HL-60/S4 (cell line): ENCODE measurements around the gene SATB2.

Experiments
- in situ Hi-C: fragments of 300-500 bp; cut with MboI; formaldehyde crosslinking; loops from 2 replicates; pipeline ENCODE4 v1.14.3; 2022; ENCODE audit warnings: low sequenced_read_pairs

The SATB2 gene

DNA sequence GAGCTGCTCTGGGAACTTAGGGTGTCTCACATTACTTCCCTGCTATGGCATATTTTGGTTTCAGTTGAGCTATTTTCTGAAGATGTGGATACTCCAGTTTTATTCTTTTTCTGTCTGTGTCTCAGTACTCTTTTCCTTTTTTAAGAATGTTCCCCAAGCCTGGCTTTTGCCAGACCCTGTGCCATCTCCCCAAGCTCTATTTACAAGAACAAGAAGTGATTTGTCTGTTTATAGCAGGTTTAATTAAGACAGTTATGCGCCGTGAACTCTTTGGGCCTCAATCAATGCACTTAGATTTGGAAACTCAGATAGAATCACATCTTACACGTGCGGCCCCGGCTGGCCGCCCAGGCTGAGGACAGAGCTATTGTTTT, 8.9 kb upstream of the SATB2 start:
- in situ Hi-C loops = no loop called here

GRCh38 chr2:199465988-199466691, 8.4 kb upstream of the SATB2 start:
- in situ Hi-C loops = no loop called here

- in situ Hi-C loops = no loop called here
These were observed 7.7 kb upstream of the SATB2 start for GRCh38 chr2:199465390-199465789.

GRCh38 chr2:199464606-199465352, 7.0 kb upstream of the SATB2 start:
- in situ Hi-C loops = no loop called here

- in situ Hi-C loops = no loop called here
These were observed 6.2 kb upstream of the SATB2 start for GRCh38 chr2:199463708-199464605.

GRCh38 chr2:199462956-199463692, 5.4 kb upstream of the SATB2 start:
- in situ Hi-C loops = no loop called here

- in situ Hi-C loops = no loop called here
These were observed 4.7 kb upstream of the SATB2 start for GRCh38 chr2:199462347-199462955.

DNA sequence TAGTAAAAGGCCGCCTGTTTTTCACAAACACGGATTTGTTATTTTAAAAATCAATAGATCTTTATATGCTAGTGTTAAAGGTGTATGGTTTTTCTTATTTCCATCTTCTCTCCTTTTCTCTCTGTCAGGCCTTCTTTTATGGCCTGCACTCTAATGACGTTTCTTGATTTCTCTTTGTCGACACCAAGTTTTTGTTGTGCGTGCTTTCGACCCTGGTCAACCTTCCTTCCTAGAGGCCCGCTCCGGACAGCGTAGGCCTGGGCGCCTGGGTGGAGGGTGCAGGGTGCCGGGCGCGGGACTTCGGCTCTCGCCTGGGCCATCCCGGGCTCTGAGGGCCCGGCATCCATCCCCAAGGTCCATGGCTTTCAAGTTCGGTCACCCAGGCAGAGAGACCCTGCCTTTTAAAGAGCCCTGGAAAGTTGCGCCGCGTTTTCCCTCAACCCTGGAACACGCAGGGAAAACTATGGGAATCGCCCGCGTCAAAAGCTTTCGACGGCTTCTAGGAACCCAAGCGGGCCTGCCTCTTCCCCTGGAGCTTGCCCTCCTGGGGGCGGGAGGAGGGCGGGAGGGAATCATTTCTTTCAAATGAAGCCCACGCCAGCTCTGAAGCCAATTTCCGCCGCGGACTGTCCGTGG, 4.1 kb upstream of the SATB2 start:
- in situ Hi-C loops = no loop called here

DNA sequence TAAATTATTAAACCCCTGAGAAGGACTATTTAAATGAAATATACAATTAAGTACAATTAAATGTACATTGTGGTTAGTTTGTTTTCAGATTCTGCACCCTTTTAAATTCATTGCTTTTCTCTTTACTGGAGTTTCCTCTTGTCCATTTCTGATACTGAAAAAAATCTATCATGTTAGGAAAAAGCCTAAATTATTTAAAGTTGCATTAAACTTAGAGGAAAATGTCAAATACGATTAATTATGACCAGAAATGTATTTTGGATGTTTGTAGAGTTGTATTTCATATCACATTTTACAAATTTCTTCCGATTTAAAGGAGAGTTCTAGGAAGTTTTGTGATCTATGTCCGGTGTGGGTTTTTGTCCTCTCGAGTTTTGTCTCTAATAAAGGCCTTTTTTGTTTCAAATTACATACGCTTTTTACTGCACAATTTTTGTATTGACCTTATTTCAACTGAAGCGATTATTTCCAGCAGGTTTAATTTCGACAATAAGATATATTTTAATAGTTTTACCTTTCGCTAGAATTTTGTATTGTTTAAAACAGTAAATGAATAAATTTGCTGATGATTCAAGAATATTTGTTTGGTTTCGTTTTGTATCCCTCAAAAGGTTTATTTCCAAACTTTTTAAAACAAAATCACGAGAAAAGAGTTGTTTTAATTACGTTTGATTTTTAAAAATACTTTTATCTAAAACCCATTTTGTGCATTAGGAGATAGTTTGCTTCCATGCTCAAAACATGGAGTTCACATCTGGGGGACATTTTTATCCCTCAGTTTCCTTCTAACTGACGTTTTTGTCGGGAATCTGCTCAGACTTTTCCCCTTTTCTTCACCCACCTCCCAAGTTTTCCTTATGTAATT, 3.3 kb upstream of the SATB2 start:
- in situ Hi-C loops = no loop called here

DNA sequence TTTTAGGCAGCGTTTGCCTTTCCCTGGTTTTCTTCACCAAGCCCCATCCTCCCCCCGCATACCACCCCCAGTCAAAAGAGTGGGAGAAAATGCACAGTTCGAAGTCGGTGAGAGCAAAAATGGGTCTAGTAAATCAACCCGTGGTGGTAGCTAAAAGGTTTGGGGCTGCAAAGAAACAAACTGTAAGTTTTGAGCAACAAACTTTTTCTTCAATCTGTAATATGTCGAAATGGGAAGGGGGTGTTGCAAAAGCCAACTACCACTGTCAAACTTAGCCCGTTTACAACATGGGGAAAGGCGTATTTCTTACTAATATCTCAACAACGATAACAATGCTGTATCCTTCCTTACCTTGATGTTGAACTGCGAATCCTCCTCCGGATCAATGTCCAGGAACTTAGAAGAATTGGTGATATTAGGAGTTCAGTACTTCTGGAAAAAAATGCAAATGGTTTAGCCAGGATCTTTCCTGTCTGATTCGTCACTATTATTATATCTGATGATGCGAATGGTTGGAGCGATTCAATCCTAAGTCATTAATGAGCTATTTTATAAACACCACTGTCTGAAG, 2.4 kb upstream of the SATB2 start:
- in situ Hi-C loops = no loop called here

DNA sequence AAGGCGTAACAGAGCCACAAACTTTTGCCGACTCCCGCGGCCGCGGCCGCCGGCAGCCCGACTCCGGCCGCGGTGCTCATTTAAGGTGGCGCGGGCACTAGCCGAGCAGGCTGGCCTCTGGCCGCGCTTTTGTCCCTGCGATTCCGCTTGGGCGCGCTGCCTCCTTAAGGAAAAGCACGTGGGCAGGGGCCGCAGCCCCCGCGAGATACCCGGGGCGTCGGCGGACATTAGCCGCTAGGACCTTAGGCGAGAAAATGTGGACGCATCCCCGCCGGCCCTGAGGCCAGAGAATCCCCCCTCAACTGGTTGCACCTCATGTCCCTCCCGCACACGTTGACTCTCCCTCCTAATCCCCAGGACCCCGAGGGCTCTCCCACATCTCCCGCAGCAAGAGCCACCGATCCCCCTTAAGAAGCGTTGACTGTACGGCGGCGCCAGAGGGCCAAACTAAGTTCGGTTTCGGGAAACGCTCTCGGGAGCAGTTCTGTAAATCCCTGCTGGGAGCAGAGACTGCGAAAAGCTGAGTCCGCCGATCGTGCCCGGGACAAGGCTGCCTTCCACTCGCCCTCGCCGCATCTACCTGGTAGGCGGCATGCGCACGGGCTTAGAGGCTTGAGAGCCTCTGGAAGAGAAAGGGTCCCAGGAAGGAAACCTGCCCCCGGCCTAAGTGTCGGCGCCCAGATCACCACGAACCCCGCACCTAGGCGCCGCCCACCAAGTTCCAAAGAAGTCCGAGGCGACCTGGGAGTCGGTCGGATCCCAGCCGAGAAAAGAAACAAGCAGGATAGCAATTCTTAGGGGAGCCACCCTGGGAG, 1.8 kb upstream of the SATB2 start:
- in situ Hi-C loops = no loop called here

GRCh38 chr2:199458806-199459285, 1.1 kb upstream of the SATB2 start:
- in situ Hi-C loops = no loop called here

- in situ Hi-C loops = no loop called here
These were observed 468 bp upstream of the SATB2 start for GRCh38 chr2:199458009-199458805.

- in situ Hi-C loops = no loop called here
These were observed 1.2 kb downstream of the SATB2 start for GRCh38 chr2:199456383-199457146.

- in situ Hi-C loops = no loop called here
These were observed 2.0 kb downstream of the SATB2 start for GRCh38 chr2:199455545-199456382.
